ENCODE results near the gene SLC13A5. TPM values are rescaled to one million over a fixed set of nuclear protein-coding genes. Genes with fewer than 3 reads are reported as not detected.
A peak's percentile ranks its signal among the peaks of the same experiment; 100 is the strongest.

Gene SLC13A5
- total RNA-seq, 2 experiments from 2014 or later = not detected

- CTCF ChIA-PET = interaction anchor here (0.9 kb wide), 1 partner anchor 71 kb away, joined by 3 read pairs; no protein-coding TSS in a partner anchor
- peaks cover 3% of the 10 kb centered on the region for H3K4me1 Mint-ChIP-seq
- ATAC-seq = no peak
- no peaks in the 10 kb centered on the region for H3K9me3 Mint-ChIP-seq (ENCODE audit: low read depth)
- no peak for DNase-seq
- H3K27ac Mint-ChIP-seq = no peak overlapping the region
- H3K4me3 Mint-ChIP-seq = no peak overlapping the region
- H3K36me3 Mint-ChIP-seq = no peaks in the 10 kb centered on the region
- H3K27me3 Mint-ChIP-seq = peaks cover 39% of the 10 kb centered on the region
These were observed 16.4 kb upstream of the SLC13A5 start for GRCh38 chr17:6729531-6729930.

- Mint-ChIP-seq H3K27ac (no peak overlapping the region), H3K4me1 (no peaks in the 10 kb centered on the region), H3K27me3 (peaks cover 56% of the 10 kb centered on the region), H3K36me3 (no peaks in the 10 kb centered on the region), H3K4me3 (no peak overlapping the region), H3K9me3 (ENCODE audit: low read depth) (no peaks in the 10 kb centered on the region)
- CTCF ChIA-PET = no interaction called here
- DNase-seq = no peak
- no peak for ATAC-seq
These were observed 10.8 kb upstream of the SLC13A5 start for GRCh38 chr17:6724009-6724408.

DNA sequence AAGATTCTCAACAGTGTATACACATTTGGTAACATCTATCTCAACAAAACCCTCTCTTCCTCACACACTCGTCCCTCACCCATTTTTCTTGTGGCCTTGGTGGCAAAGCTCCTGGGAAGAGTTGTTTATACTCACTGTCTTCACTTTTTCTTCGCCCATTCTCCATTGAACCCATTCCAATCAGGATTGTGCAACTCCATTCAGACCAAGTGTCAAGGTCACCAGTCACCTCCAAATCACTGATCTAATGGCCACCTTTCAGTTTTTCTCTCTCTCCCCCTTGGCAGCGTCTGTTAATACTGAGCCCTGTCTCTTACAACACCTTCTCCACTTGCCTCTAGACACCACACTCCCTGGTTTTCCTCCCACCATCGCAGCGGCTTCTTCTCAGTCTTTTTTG lies 8.6 kb upstream of the SLC13A5 start:
- Mint-ChIP-seq H3K27me3 (peaks cover 64% of the 10 kb centered on the region), H3K36me3 (no peaks in the 10 kb centered on the region), H3K27ac (no peak overlapping the region), H3K4me1 (no peaks in the 10 kb centered on the region), H3K4me3 (no peak overlapping the region), H3K9me3 (ENCODE audit: low read depth) (no peaks in the 10 kb centered on the region)
- ATAC-seq (no peak), DNase-seq (no peak)
- CTCF ChIA-PET = no interaction called here

GRCh38 chr17:6716736-6717135 lies 3.6 kb upstream of the SLC13A5 start:
- no peak overlapping the region for H3K27ac Mint-ChIP-seq
- no peak overlapping the region for H3K4me3 Mint-ChIP-seq
- CTCF ChIA-PET = no interaction called here
- no peak for DNase-seq
- ATAC-seq = no peak
- no peaks in the 10 kb centered on the region for H3K36me3 Mint-ChIP-seq
- peaks cover 3% of the 10 kb centered on the region for H3K4me1 Mint-ChIP-seq
- peaks cover 79% of the 10 kb centered on the region for H3K27me3 Mint-ChIP-seq
- H3K9me3 Mint-ChIP-seq (ENCODE audit: low read depth) = no peaks in the 10 kb centered on the region

- H3K36me3 Mint-ChIP-seq = no peaks in the 10 kb centered on the region
- ATAC-seq (no peak), DNase-seq (peak; percentile 27)
- no peak overlapping the region for H3K27ac Mint-ChIP-seq
- H3K27me3 Mint-ChIP-seq = peaks cover 72% of the 10 kb centered on the region
- H3K4me3 Mint-ChIP-seq = no peak overlapping the region
- no peaks in the 10 kb centered on the region for H3K9me3 Mint-ChIP-seq (ENCODE audit: low read depth)
- CTCF ChIA-PET = no interaction called here
- peaks cover 6% of the 10 kb centered on the region for H3K4me1 Mint-ChIP-seq
These were observed 1.2 kb upstream of the SLC13A5 start for GRCh38 chr17:6714315-6714874.

DNA sequence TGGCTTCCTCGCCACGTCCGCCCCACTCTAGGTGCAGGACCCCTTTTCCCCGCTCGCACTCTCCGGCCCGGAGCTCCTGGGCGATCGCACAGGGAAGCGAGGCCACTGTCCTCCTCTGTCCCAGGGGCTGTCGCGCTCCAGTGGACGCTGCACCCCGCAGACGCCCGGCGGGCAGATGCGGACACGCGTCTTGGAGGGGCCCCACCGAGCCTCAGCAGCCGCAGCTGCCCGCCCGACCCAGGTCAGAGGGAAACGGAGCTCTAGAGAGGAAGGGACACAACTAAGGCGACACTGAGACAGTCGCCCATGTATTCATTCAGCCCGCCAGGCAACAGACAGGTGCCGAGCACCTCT lies 726 bp upstream of the SLC13A5 start:
- ATAC-seq (no peak), DNase-seq (peak; percentile 27)
- H3K4me3 Mint-ChIP-seq = no peak overlapping the region
- H3K27ac Mint-ChIP-seq = no peak overlapping the region
- H3K9me3 Mint-ChIP-seq (ENCODE audit: low read depth) = no peaks in the 10 kb centered on the region
- H3K36me3 Mint-ChIP-seq = no peaks in the 10 kb centered on the region
- CTCF ChIA-PET = no interaction called here
- H3K27me3 Mint-ChIP-seq = peaks cover 75% of the 10 kb centered on the region
- peaks cover 6% of the 10 kb centered on the region for H3K4me1 Mint-ChIP-seq

DNA sequence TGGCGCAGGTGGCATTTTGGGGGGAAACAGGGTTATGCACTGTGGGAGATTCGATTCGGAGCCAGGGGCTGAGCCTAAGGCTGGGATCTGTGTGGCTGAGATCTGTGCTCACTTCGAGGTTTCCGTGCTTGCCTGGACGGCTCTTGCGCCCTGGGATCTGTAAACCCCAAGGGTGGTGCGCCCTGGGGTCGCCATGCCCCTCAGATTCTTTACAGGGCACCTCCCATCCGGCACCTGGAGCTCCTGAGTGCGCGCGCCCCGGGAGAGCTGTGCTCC lies 377 bp downstream of the SLC13A5 start:
- no peak overlapping the region for H3K27ac Mint-ChIP-seq

DNA sequence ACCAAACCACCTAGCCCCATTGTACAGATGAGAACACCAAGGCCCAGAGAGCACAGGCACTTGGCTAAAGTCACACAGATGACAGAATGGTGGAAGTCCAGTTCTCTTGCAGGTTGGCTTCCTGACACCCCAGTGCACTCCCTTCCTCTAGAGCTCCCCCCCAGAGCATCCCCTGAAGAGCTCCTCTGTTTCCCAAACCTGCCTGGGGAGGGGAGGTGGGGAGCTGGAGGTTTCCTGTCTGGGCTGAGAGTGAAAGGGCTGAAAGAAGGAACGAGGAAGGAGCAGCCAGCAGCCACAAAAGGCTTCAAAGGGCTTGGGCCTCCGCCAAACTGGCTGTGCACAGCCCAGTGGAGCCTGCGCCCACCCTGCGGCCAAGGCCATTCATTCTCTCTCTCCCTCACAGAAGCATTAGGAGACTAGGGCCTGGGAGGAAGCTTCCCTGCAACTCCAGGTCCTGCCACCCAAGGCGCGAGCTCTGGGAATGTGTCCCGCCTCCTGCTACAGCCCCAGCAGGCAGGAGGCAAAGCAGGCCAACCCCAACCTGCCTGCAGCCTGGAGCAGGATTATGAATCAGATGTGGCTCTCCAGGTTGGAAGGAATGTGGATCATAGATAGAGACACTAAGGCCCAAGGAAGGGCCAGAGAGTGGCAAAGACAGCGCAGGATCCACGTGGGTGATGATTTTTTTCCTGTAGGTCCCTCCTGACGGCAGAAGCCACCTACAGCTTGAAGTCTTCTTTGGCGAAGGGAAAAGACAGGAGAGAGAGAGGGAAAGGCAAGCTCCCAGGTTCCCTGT lies 913 bp downstream of the SLC13A5 start:
- Mint-ChIP-seq H3K4me3 (no peak overlapping the region), H3K9me3 (ENCODE audit: low read depth) (no peaks in the 10 kb centered on the region), H3K27ac (no peak overlapping the region), H3K27me3 (peaks cover 73% of the 10 kb centered on the region), H3K36me3 (no peaks in the 10 kb centered on the region), H3K4me1 (peaks cover 6% of the 10 kb centered on the region)
- ATAC-seq (no peak), DNase-seq (peak; percentile 11)
- CTCF ChIA-PET = interaction anchor here (0.6 to 1.7 kb wide), 2 partner anchors 10 to 181 kb away, joined by 3 to 5 read pairs; no protein-coding TSS in a partner anchor

More for the DNA sequence above, 377 bp downstream of the SLC13A5 start:
- CTCF ChIA-PET = interaction anchor here (1.7 kb wide), 1 partner anchor 11 kb away, joined by 5 read pairs; no protein-coding TSS in a partner anchor
- DNase-seq = no peak
- Mint-ChIP-seq H3K9me3 (ENCODE audit: low read depth) (no peaks in the 10 kb centered on the region), H3K4me3 (no peak overlapping the region), H3K27me3 (peaks cover 78% of the 10 kb centered on the region), H3K4me1 (peaks cover 6% of the 10 kb centered on the region), H3K36me3 (no peaks in the 10 kb centered on the region)
- ATAC-seq = no peak

DNA sequence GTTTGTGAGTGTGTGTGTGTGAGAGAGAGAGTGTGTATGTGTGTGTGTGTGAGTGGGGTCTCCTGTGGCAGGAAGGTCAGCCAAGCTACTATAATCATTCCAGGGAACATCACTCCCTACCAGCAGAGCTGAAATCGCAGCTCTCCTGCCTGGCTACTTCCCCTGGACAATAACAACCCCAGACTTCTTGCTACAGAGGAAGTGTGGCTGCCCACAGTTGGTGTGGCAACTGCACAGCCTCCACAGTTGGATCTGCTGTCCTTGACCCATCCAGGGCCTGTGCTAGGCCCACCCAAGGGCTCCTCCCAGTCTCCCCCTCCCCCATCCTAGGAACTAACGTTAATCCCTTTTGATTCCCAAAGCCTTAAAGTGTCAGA lies 1.5 kb downstream of the SLC13A5 start:
- no peak overlapping the region for H3K27ac Mint-ChIP-seq
- DNase-seq = peak; percentile 29
- H3K4me1 Mint-ChIP-seq = peaks cover 6% of the 10 kb centered on the region
- no peak for ATAC-seq
- H3K9me3 Mint-ChIP-seq (ENCODE audit: low read depth) = no peaks in the 10 kb centered on the region
- no peak overlapping the region for H3K4me3 Mint-ChIP-seq
- peaks cover 72% of the 10 kb centered on the region for H3K27me3 Mint-ChIP-seq
- H3K36me3 Mint-ChIP-seq = no peaks in the 10 kb centered on the region
- CTCF ChIA-PET = interaction anchor here (0.6 to 1.7 kb wide), 2 partner anchors 10 to 180 kb away, joined by 3 to 5 read pairs; no protein-coding TSS in a partner anchor

DNA sequence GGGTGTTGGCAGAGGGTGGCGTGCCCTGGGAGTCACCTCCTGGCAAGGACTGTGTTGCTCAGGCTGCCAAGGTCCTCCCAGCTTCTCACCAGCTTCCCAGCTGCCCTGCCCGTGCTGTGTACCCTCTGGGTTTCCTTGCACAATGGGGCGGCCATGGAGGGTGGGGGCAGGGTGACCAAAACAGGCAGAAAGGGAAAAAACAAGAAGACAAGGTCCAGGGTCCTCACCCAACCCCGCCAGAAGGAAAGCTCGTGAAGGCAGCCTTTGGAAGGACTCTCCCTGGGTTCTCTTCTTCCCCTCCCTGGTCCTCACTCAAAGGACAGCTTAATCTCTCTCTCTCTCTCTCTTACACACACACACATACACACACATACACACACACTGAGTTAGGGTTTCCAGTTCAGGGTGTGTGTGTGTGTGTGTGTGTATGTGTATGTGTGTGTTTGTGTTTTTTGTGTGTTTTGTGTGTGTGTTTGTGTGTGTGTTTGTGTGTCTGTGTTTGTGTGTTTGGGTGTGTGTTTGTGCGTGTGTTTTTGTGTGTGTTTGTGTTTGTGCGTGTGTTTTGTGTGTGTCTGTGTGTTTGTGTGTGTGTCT lies 2.0 kb downstream of the SLC13A5 start:
- H3K27ac Mint-ChIP-seq = no peak overlapping the region
- ATAC-seq (no peak), DNase-seq (peak; percentile 37)
- no peaks in the 10 kb centered on the region for H3K36me3 Mint-ChIP-seq
- no peak overlapping the region for H3K4me3 Mint-ChIP-seq
- H3K27me3 Mint-ChIP-seq = peaks cover 68% of the 10 kb centered on the region
- H3K4me1 Mint-ChIP-seq = peaks cover 6% of the 10 kb centered on the region
- CTCF ChIA-PET = interaction anchor here (1.7 kb wide), 1 partner anchor 9 kb away, joined by 5 read pairs; no protein-coding TSS in a partner anchor
- no peaks in the 10 kb centered on the region for H3K9me3 Mint-ChIP-seq (ENCODE audit: low read depth)

DNA sequence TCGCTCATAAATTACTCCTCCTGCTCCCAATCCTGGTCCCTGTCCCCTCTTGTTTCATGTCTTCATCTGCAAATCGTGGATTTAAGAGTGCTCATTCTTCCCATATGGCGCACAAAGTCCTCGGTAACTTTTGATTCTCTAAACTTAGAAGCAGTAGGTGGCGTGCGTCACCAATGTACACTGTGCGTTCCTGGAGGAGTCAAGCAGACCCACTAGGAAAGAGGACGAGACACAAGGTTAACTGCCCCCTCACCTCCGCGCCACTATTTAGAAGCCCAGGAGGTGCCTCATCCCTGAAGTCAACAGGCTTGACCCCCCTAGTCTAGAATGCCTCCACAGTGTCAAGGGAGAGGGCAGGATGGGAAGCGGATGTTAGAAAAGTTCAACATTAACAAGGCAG lies 2.9 kb downstream of the SLC13A5 start:
- CTCF ChIA-PET = no interaction called here
- DNase-seq = peak; percentile 25
- Mint-ChIP-seq H3K4me1 (peaks cover 6% of the 10 kb centered on the region), H3K4me3 (no peak overlapping the region), H3K9me3 (ENCODE audit: low read depth) (no peaks in the 10 kb centered on the region), H3K36me3 (no peaks in the 10 kb centered on the region), H3K27me3 (peaks cover 61% of the 10 kb centered on the region), H3K27ac (no peak overlapping the region)
- ATAC-seq = no peak

DNA sequence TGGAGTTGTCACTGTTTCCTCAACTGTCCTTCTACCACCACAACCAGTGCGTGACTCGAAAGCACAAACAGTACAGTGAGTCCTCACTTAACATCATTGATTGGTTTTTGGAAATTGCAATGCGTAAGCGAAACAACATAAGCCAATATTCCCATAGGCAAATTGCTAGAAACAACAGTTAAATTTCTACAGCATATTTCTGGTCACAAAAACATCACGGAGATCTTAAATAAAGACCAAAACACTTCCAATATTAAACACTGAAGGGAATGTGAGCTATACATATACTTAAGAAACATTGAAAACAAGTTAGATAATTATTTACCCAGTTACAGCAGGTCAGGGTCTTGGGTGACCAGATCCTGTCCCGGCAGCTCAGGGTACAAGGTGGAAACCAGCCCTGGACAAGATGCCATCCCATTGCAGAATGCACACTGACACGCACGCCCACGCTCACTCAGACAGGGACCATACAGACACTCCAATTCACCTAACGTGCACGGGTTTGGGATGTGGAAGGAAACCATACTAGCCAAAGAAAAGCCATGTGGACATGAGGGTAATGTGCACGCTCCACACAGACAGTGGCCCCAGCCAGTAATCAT lies 4.7 kb downstream of the SLC13A5 start:
- Mint-ChIP-seq H3K27ac (no peak overlapping the region), H3K4me3 (no peak overlapping the region), H3K9me3 (ENCODE audit: low read depth) (no peaks in the 10 kb centered on the region), H3K4me1 (peaks cover 6% of the 10 kb centered on the region), H3K27me3 (peaks cover 50% of the 10 kb centered on the region), H3K36me3 (no peaks in the 10 kb centered on the region)
- CTCF ChIA-PET = no interaction called here
- ATAC-seq = no peak
- DNase-seq = peak; percentile 31

DNA sequence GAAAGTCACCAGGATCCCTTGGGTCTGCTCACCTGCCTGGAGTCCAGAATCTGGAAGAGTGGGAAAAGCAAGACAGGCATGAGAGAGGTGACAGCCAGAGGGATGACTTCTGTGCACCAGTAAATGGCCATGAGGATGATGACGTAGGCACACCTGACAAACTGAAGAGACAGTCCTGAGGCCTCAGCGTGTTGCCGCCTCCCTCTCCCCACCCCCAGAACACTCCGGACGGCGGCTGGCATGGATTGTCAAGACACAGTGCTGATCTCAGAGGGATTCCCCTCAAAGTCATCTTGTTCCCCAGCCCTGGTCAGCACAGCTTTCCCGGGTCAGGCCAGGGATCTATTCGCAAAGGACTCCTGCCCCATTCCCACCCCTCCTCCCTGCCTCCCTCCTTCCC lies 6.2 kb downstream of the SLC13A5 start:
- peaks cover 4% of the 10 kb centered on the region for H3K4me1 Mint-ChIP-seq
- no peaks in the 10 kb centered on the region for H3K9me3 Mint-ChIP-seq (ENCODE audit: low read depth)

GRCh38 chr17:6706499-6706898 lies 6.7 kb downstream of the SLC13A5 start:
- CTCF ChIA-PET = interaction anchor here (1.4 kb wide), 1 partner anchor 40 kb away, joined by 5 read pairs; no protein-coding TSS in a partner anchor
- DNase-seq (no peak), ATAC-seq (no peak)
- Mint-ChIP-seq H3K4me3 (no peak overlapping the region), H3K4me1 (peaks cover 2% of the 10 kb centered on the region), H3K36me3 (no peaks in the 10 kb centered on the region), H3K27me3 (peaks cover 39% of the 10 kb centered on the region), H3K9me3 (ENCODE audit: low read depth) (no peaks in the 10 kb centered on the region), H3K27ac (no peak overlapping the region)

More for the DNA sequence above, 6.2 kb downstream of the SLC13A5 start:
- H3K4me3 Mint-ChIP-seq = no peak overlapping the region
- no peak overlapping the region for H3K27ac Mint-ChIP-seq
- no peak for ATAC-seq
- peaks cover 42% of the 10 kb centered on the region for H3K27me3 Mint-ChIP-seq
- CTCF ChIA-PET = no interaction called here
- no peaks in the 10 kb centered on the region for H3K36me3 Mint-ChIP-seq
- DNase-seq = peak; percentile 36

All from activated CD8-positive, alpha-beta memory T cell treated with anti-CD3 and anti-CD28 coated beads, Interleukin-2, amount 10 ng/mL, durations not matched to agents 7 days and 5 days (primary cell).